WTC11 (cell line): ENCODE data around the gene PLPP7. TPM values are rescaled to one million over a fixed set of nuclear protein-coding genes. Genes with fewer than 3 reads are reported as not detected.

Source experiments
- ATAC-seq: fragments of 200-7000 bp; cut with Tn5 transposase; 2 replicates; pipeline ENCODE4 v1.10.0; 2021; ENCODE audit warnings: mild to moderate bottlenecking, moderate library complexity
- CTCF ChIA-PET: fragments of 300-600 bp; sonication (Branson Sonifier 250); formaldehyde crosslinking; loops from one replicate; lab custom pipeline; 2021; ENCODE audit warnings: antibody characterized with exemption; lab: Charles Lee
- POLR2A ChIA-PET: fragments of 350-600 bp; sonication (Branson Sonifier 250); formaldehyde crosslinking; loops from one replicate; lab custom pipeline; 2021; ENCODE audit warnings: antibody characterized with exemption; lab: Charles Lee
- DNase-seq: peaks from one replicate; pipeline ENCODE4 v3.0.0; 2021; ENCODE audit warnings: low spot score
- H3K27ac Mint-ChIP-seq: 2 replicates; pipeline ENCODE4 v1.8.0; 2021; ENCODE audit warnings: mixed read lengths
- H3K27me3 Mint-ChIP-seq: 2 replicates; pipeline ENCODE4 v1.8.0; 2021; ENCODE audit warnings: low read depth, mild to moderate bottlenecking, moderate library complexity, mixed read lengths
- H3K36me3 Mint-ChIP-seq: 2 replicates; pipeline ENCODE4 v1.8.0; 2021; ENCODE audit warnings: mixed read lengths
- H3K4me1 Mint-ChIP-seq: 2 replicates; pipeline ENCODE4 v1.8.0; 2022; ENCODE audit warnings: mixed read lengths
- H3K4me3 Mint-ChIP-seq: 2 replicates; pipeline ENCODE4 v1.8.0; 2021; ENCODE audit warnings: mild to moderate bottlenecking, moderate library complexity, mixed read lengths
- H3K9me3 Mint-ChIP-seq: 2 replicates; pipeline ENCODE4 v1.8.0; 2021; ENCODE audit warnings: mixed read lengths
- CDX4 ChIP-seq: fragments of 250-450 bp; sonication (Bioruptor Pico); IDR thresholded peaks from 2 replicates; pipeline ENCODE4 v1.9.0; 2021; ENCODE audit warnings: moderate library complexity, mild to moderate bottlenecking, inconsistent platforms, borderline replicate concordance
- FOXP4 ChIP-seq: sonication (generic); formaldehyde crosslinking; IDR thresholded peaks from 2 replicates; pipeline ENCODE4 v1.8.0; 2022; ENCODE audit warnings: mild to moderate bottlenecking, missing genetic modification reagents
- GTF2I ChIP-seq: fragments of 250-450 bp; sonication (Bioruptor Pico); conservative IDR thresholded peaks from 2 replicates; pipeline ENCODE4 v1.4.0; 2021; ENCODE audit warnings: mild to moderate bottlenecking
- JAZF1 ChIP-seq: fragments of 250-450 bp; sonication (Bioruptor Pico); IDR thresholded peaks from 2 replicates; pipeline ENCODE4 v1.9.0; 2021; ENCODE audit warnings: moderate library complexity, mild to moderate bottlenecking, inconsistent platforms
- JUN ChIP-seq: sonication (generic); formaldehyde crosslinking; IDR thresholded peaks from 2 replicates; pipeline ENCODE4 v1.8.0; 2023; ENCODE audit warnings: mild to moderate bottlenecking, missing genetic modification reagents
- MAX ChIP-seq: sonication (generic); formaldehyde crosslinking; IDR thresholded peaks from 2 replicates; pipeline ENCODE4 v1.8.0; 2022; ENCODE audit warnings: mild to moderate bottlenecking, missing genetic modification reagents
- STAT6 ChIP-seq: sonication (generic); formaldehyde crosslinking; conservative IDR thresholded peaks from 2 replicates; pipeline ENCODE4 v1.8.1; 2023; ENCODE audit warnings: mild to moderate bottlenecking, low read depth, missing genetic modification reagents, moderate library complexity
- TCF7 ChIP-seq: sonication (generic); formaldehyde crosslinking; IDR thresholded peaks from 2 replicates; pipeline ENCODE4 v1.8.0; 2022; ENCODE audit warnings: mild to moderate bottlenecking, low read depth, missing genetic modification reagents, moderate library complexity
- ZNF263 ChIP-seq: sonication (generic); formaldehyde crosslinking; IDR thresholded peaks from 2 replicates; pipeline ENCODE4 v1.8.1; 2022; ENCODE audit warnings: low read depth, mild to moderate bottlenecking, moderate library complexity, missing genetic modification reagents
- ZNF281 ChIP-seq: sonication (generic); formaldehyde crosslinking; IDR thresholded peaks from 2 replicates; pipeline ENCODE4 v1.8.0; 2023; ENCODE audit warnings: mild to moderate bottlenecking, missing genetic modification reagents
- ZNF317 ChIP-seq: sonication (generic); formaldehyde crosslinking; IDR thresholded peaks from 2 replicates; pipeline ENCODE4 v1.8.1; 2023; ENCODE audit warnings: low read depth, mild to moderate bottlenecking, moderate library complexity, missing genetic modification reagents, borderline replicate concordance
- ZNF425 ChIP-seq: fragments of 250-450 bp; sonication (Bioruptor Pico); conservative IDR thresholded peaks from 2 replicates; pipeline ENCODE4 v1.9.0; 2021; ENCODE audit warnings: mild to moderate bottlenecking
- total RNA-seq: library from RNA; stranded (reverse); gene quantifications from 3 replicates; pipeline ENCODE4 v1.2.3, GENCODE V29; 2021

PLPP7 gene
- total RNA-seq, 1 experiment from 2014 or later = 4.2 TPM

- TF ChIP-seq ZNF281 (CRISPR knock-in tag) = no peak
These were observed 29.5 kb upstream of the PLPP7 start (continued) for GRCh38 chr9:131259916-131260597.

- no peak overlapping the region for H3K27ac Mint-ChIP-seq
- H3K9me3 Mint-ChIP-seq = no peaks in the 10 kb centered on the region
- no peaks in the 10 kb centered on the region for H3K27me3 Mint-ChIP-seq
- H3K4me3 Mint-ChIP-seq = no peak overlapping the region
- TF ChIP-seq TCF7 (no peak), FOXP4 (CRISPR knock-in tag) (no peak), ZNF263 (CRISPR knock-in tag) (no peak), CDX4 (no peak), JUN (CRISPR knock-in tag) (no peak), MAX (CRISPR knock-in tag) (no peak), JAZF1 (CRISPR knock-in tag) (no peak), STAT6 (CRISPR knock-in tag) (no peak), ZNF281 (CRISPR knock-in tag) (no peak), ZNF317 (CRISPR knock-in tag) (no peak), GTF2I (CRISPR knock-in tag) (no peak), ZNF425 (CRISPR knock-in tag) (no peak)
- TF ChIP-seq, all 79 proteins: peak for 0
- DNase-seq = no peak
- CTCF ChIA-PET = interaction anchor here (2.9 kb wide), 1 partner anchor 76 kb away, joined by 9 read pairs; no protein-coding TSS in a partner anchor
- Mint-ChIP-seq H3K4me1 (peaks cover 8% of the 10 kb centered on the region), H3K36me3 (no peaks in the 10 kb centered on the region)
- no peak for ATAC-seq
- POLR2A ChIA-PET = interaction anchor here (1.2 kb wide), 1 partner anchor 13 kb away, joined by 3 read pairs; no protein-coding TSS in a partner anchor
These were observed 28.6 kb upstream of the PLPP7 start for GRCh38 chr9:131260751-131261452.
